Activated CD4-positive, alpha-beta T cell treated with anti-CD3 and anti-CD28 coated beads, Interleukin-2, Interleukin-4, amounts not matched to agents 100 ng/mL and 50 ng/mL, durations not matched to agents 16 hours and 8 hours (primary cell): Measurements from ENCODE around the gene RAB30.

Source experiments
- DNase-seq: peaks from one replicate; pipeline ENCODE4 v3.0.0-alpha.2; 2020; ENCODE audit warnings: low spot score

The RAB30 gene

GRCh38 chr11:83071567-83072349 is at the start of gene RAB30:
RAB30 (minus strand) TSS chr11:83071897; CDS start chr11:82997316, 74,581 bp downstream.
- peak; percentile 99 for DNase-seq

GRCh38 chr11:83120327-83120726 is 48.6 kb upstream of the RAB30 start:
- DNase-seq = no peak

GRCh38 chr11:83119216-83119615 is 47.5 kb upstream of the RAB30 start:
- DNase-seq = no peak

GRCh38 chr11:83118814-83119213 is 47.1 kb upstream of the RAB30 start:
- no peak for DNase-seq

- DNase-seq = no peak
Observed at GRCh38 chr11:83116015-83116641, 44.4 kb upstream of the RAB30 start.

- no peak for DNase-seq
Observed at GRCh38 chr11:83115551-83115950, 43.9 kb upstream of the RAB30 start.

GRCh38 chr11:83115026-83115425 is 43.3 kb upstream of the RAB30 start:
- no peak for DNase-seq

GRCh38 chr11:83112886-83113285 is 41.2 kb upstream of the RAB30 start:
- DNase-seq = no peak

- no peak for DNase-seq
Observed at GRCh38 chr11:83105168-83105567, 33.5 kb upstream of the RAB30 start.

GRCh38 chr11:83102834-83103233 is 31.1 kb upstream of the RAB30 start:
- no peak for DNase-seq

GRCh38 chr11:83097429-83098075 is 25.9 kb upstream of the RAB30 start:
- no peak for DNase-seq

- DNase-seq = no peak
Observed at GRCh38 chr11:83093634-83094033, 21.9 kb upstream of the RAB30 start.

- DNase-seq = no peak
Observed at GRCh38 chr11:83092488-83093384, 21.0 kb upstream of the RAB30 start.

- no peak for DNase-seq
Observed at GRCh38 chr11:83088965-83089364, 17.3 kb upstream of the RAB30 start.

GRCh38 chr11:83087035-83087434 is 15.3 kb upstream of the RAB30 start:
- no peak for DNase-seq

- no peak for DNase-seq
Observed at GRCh38 chr11:83079820-83080219, 8.1 kb upstream of the RAB30 start.

- DNase-seq = no peak
Observed at GRCh38 chr11:83078269-83078668, 6.6 kb upstream of the RAB30 start.

GRCh38 chr11:83073884-83074283 is 2.2 kb upstream of the RAB30 start:
- no peak for DNase-seq

- DNase-seq = no peak
Observed at GRCh38 chr11:83073258-83073657, 1.6 kb upstream of the RAB30 start.

- DNase-seq = no peak
Observed at GRCh38 chr11:83072350-83073242, 899 bp upstream of the RAB30 start.
